ENCODE data around the gene ARRB1. TPM values are rescaled to one million over a fixed set of nuclear protein-coding genes. Genes with fewer than 3 reads are reported as not detected.

The ARRB1 gene
- total RNA-seq, 1 experiment from 2014 or later: 24.2 TPM

DNA sequence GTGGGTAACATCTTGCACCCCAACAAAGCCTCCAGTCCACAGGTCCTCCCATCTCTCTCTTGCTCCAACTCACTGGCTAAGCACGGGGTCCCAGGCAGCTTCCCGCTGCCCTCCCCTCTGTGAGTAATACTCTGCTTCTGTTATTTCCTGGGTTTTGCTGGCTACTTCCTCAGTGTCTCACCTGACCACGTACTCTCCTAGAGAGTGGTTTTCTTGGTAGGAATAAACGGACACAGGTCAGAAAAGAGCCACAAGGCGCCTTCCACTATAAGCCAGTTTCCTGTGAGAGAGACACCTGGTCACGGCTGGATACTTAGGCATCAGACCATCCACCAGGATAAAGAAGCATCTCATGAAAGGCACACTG is 36.0 kb downstream of the ARRB1 start:
- intact Hi-C loops (cut with micrococcal nuclease): no loop called here
- CTCF ChIA-PET: no interaction called here
- Histone ChIP-seq H3K79me2 (ENCODE audit: insufficient read depth, low read length) (peaks cover 4% of the 10 kb centered on the region; the same call in 1 of the 2 replicates), H3K36me3 (ENCODE audit: control insufficient read depth in 1 of 2, insufficient read depth in 2 of 2, low read length in 2 of 2) (no peaks in the 10 kb centered on the region), H3K27me3 (ENCODE audit: insufficient read depth, low read length) (no peaks in the 10 kb centered on the region), H3K27ac (ENCODE audit: low read depth, low read length) (no peak overlapping the region), H3K4me1 (ENCODE audit: control insufficient read depth in 1 of 2, insufficient read depth in 2 of 2, low read length in 2 of 2) (peaks cover 4 to 27% of the 10 kb centered on the region in 2 experiments; a peak in 2 of 4 replicates), H3K9ac (ENCODE audit: low read length) (no peak overlapping the region), H4K20me1 (ENCODE audit: insufficient read depth) (no peaks in the 10 kb centered on the region), H3K4me3 (replicated peaks in 1 of 2; ENCODE audit: low read depth in 1 of 2, low read length in 2 of 2) (no peak overlapping the region), H3K9me3 (ENCODE audit: control insufficient read depth in 1 of 2, insufficient read depth in 1 of 2, low read depth in 1 of 2, low read length in 2 of 2) (no peaks in the 10 kb centered on the region), H2AFZ (ENCODE audit: low read depth, low read length, poor library complexity, severe bottlenecking) (no peak overlapping the region), H3K9me2 (ENCODE audit: insufficient read depth) (no peaks in the 10 kb centered on the region), H3K4me2 (ENCODE audit: low read length) (no peak overlapping the region)
- DNase-seq (ENCODE audit: low read depth, low spot score): no peak
- RAD21 ChIA-PET (ENCODE audit: low non-redundant PET in 1 of 2, low total read pairs in 2 of 2, uncharacterized antibody in 2 of 2, unreplicated experiment in 2 of 2): no interaction called here
- TF ChIP-seq YY1 (IDR thresholded peaks at IDR 0.05; ENCODE audit: extremely low read depth, insufficient replicate concordance, low read depth, low read length) (no peak), SRF (IDR thresholded peaks at IDR 0.05; ENCODE audit: low read depth) (no peak), FOSL1 (IDR thresholded peaks at IDR 0.05; ENCODE audit: low read depth) (no peak), ZFX (IDR thresholded peaks at IDR 0.05) (no peak)
- TF ChIP-seq, protein P1, sequence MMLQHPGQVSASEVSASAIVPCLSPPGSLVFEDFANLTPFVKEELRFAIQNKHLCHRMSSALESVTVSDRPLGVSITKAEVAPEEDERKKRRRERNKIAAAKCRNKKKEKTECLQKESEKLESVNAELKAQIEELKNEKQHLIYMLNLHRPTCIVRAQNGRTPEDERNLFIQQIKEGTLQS (IDR thresholded peaks at IDR 0.05): no peak
- no peak for ATAC-seq
- POLR2A ChIA-PET: interaction anchor here (1.4 kb wide), 1 partner anchor 10 kb away, joined by 5 read pairs; no protein-coding TSS in a partner anchor
- no TSS peak for BruUV-seq (replicated peaks)

DNA sequence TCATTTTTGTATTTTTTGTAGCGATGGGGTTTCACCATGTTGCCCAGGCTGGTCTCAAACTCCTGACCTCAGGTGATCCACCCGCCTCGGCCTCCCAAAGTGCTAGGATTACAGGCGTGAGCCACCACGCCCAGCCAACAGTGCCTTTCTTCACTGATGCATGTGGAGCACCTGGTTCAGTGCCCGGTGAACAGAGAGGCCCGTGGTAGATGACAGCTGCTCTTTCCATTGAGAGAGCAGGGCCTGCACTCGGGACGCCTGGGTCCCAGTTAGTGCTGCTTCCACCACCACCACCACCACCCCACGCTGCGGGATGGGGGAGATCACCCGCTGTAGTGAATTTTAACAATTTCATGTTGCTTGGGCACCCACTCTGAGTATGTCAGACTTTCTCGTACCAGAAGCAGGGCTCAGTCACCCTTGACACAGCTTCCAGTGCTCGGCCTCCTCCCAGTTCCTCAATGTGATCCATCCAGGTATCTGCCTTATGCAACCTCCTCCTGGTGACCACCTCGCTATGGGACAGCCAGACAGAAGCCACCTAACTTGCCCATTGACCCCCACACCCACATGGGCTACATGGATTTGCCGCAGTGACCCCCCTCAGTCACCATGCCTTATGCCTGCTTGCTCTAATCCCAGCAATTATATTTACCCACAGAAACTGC is 36.6 kb downstream of the ARRB1 start:
- H3K9me3 ChIP-seq (ENCODE audit: control insufficient read depth in 1 of 2, insufficient read depth in 1 of 2, low read depth in 1 of 2, low read length in 2 of 2): no peaks in the 10 kb centered on the region
- no peak overlapping the region for H3K9ac ChIP-seq (ENCODE audit: low read length)
- H3K27ac ChIP-seq (ENCODE audit: low read depth, low read length): no peak overlapping the region
- intact Hi-C loops (cut with micrococcal nuclease): no loop called here
- ChIA-PET RAD21 (ENCODE audit: low non-redundant PET in 1 of 2, low total read pairs in 2 of 2, uncharacterized antibody in 2 of 2, unreplicated experiment in 2 of 2) (no interaction called here), CTCF (no interaction called here), POLR2A (no interaction called here)
- no TSS peak for BruUV-seq (replicated peaks)
- DNase-seq (ENCODE audit: low read depth, low spot score) (no peak), ATAC-seq (no peak)
- H3K36me3 ChIP-seq (ENCODE audit: control insufficient read depth in 1 of 2, insufficient read depth in 2 of 2, low read length in 2 of 2): no peaks in the 10 kb centered on the region
- H3K79me2 ChIP-seq (ENCODE audit: insufficient read depth, low read length): peaks cover 4% of the 10 kb centered on the region; the same call in 1 of the 2 replicates
- no peaks in the 10 kb centered on the region for H3K27me3 ChIP-seq (ENCODE audit: insufficient read depth, low read length)
- H3K4me3 ChIP-seq (replicated peaks in 1 of 2; ENCODE audit: low read depth in 1 of 2, low read length in 2 of 2): no peak overlapping the region
- peaks cover 4 to 27% of the 10 kb centered on the region in 2 experiments; a peak in 2 of 4 replicates for H3K4me1 ChIP-seq (ENCODE audit: control insufficient read depth in 1 of 2, insufficient read depth in 2 of 2, low read length in 2 of 2)
- TF ChIP-seq EZH2 (IDR thresholded peaks at IDR 0.05) (no peak), ELF1 (IDR thresholded peaks at IDR 0.05; ENCODE audit: borderline replicate concordance, low read depth) (no peak), SIN3A (IDR thresholded peaks at IDR 0.05; ENCODE audit: low read depth) (no peak), FOSL1 (IDR thresholded peaks at IDR 0.05; ENCODE audit: low read depth) (no peak), ZNF274 (IDR thresholded peaks at IDR 0.05; ENCODE audit: low read depth, low read length) (no peak), RAD21 (IDR thresholded peaks at IDR 0.05; ENCODE audit: low read depth) (no peak), SP1 (IDR thresholded peaks at IDR 0.05; ENCODE audit: low read depth) (no peak)
- TF ChIP-seq, protein P2, sequence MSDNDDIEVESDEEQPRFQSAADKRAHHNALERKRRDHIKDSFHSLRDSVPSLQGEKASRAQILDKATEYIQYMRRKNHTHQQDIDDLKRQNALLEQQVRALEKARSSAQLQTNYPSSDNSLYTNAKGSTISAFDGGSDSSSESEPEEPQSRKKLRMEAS (IDR thresholded peaks at IDR 0.05): no peak
- TF ChIP-seq, protein P3, sequence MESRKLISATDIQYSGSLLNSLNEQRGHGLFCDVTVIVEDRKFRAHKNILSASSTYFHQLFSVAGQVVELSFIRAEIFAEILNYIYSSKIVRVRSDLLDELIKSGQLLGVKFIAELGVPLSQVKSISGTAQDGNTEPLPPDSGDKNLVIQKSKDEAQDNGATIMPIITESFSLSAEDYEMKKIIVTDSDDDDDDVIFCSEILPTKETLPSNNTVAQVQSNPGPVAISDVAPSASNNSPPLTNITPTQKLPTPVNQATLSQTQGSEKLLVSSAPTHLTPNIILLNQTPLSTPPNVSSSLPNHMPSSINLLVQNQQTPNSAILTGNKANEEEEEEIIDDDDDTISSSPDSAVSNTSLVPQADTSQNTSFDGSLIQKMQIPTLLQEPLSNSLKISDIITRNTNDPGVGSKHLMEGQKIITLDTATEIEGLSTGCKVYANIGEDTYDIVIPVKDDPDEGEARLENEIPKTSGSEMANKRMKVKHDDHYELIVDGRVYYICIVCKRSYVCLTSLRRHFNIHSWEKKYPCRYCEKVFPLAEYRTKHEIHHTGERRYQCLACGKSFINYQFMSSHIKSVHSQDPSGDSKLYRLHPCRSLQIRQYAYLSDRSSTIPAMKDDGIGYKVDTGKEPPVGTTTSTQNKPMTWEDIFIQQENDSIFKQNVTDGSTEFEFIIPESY (IDR thresholded peaks at IDR 0.05; ENCODE audit: extremely low read depth, insufficient replicate concordance, low read length): no peak
- H4K20me1 ChIP-seq (ENCODE audit: insufficient read depth): no peaks in the 10 kb centered on the region
- H3K9me2 ChIP-seq (ENCODE audit: insufficient read depth): no peaks in the 10 kb centered on the region
- H3K4me2 ChIP-seq (ENCODE audit: low read length): no peak overlapping the region
- no peak overlapping the region for H2AFZ ChIP-seq (ENCODE audit: low read depth, low read length, poor library complexity, severe bottlenecking)
